ENCODE results near the gene TMEM121. TPM values are rescaled to one million over a fixed set of nuclear protein-coding genes. Genes with fewer than 3 reads are reported as not detected.

TMEM121 gene
- total and polyA plus RNA-seq, 10 of the 15 experiments (the other 5 are each of a cell fraction or from before 2014, with no cell fraction given): 0.04 to 4.9 (median 1.2) TPM; not detected in 2

GRCh38 chr14:105577314-105577861 is 51.0 kb downstream of the TMEM121 start:
- H3K27me3 ChIP-seq (replicated peaks in 1 of 2; ENCODE audit: control insufficient read depth in 2 of 2, insufficient read depth in 2 of 2, low read length in 1 of 2): no peaks in the 10 kb centered on the region
- peaks cover 45% of the 10 kb centered on the region for H3K4me1 ChIP-seq (ENCODE audit: control insufficient read depth, insufficient read depth, low read length)
- peak overlapping the region; percentile 67 for H3K9ac ChIP-seq (ENCODE audit: control insufficient read depth, insufficient read depth, low read length)
- no peak overlapping the region for H3K4me3 ChIP-seq
- ChIA-PET CTCF (no interaction called here), RAD21 (ENCODE audit: unreplicated experiment) (no interaction called here), SMC1A (ENCODE audit: uncharacterized antibody, unreplicated experiment) (no interaction called here), POLR2A (no interaction called here)
- in situ Hi-C loops (cut with MboI): no loop called here
- H3K4me2 ChIP-seq (ENCODE audit: control insufficient read depth, insufficient read depth): peak overlapping the region; percentile 75
- H2AFZ ChIP-seq (ENCODE audit: control insufficient read depth, low read depth, low read length): no peak overlapping the region; the same call in 1 of the 2 replicates
- no peaks in the 10 kb centered on the region for H3K36me3 ChIP-seq (ENCODE audit: control insufficient read depth in 2 of 2, insufficient read depth in 2 of 2, low read length in 1 of 2)
- peaks cover 29% of the 10 kb centered on the region for H3K79me2 ChIP-seq (ENCODE audit: control insufficient read depth, insufficient read depth, low read length)
- intact Hi-C loops (cut with micrococcal nuclease; ENCODE audit: unreplicated experiment): loop anchor here (5.0 kb wide), 1 partner anchor 285 kb away; no protein-coding TSS in a partner anchor
- FAIRE-seq (no peak), ATAC-seq (no peak), DNase-seq (ENCODE audit: low read depth, low spot score) (no peak)
- peak overlapping the region; percentile 98 for H3K27ac ChIP-seq (ENCODE audit: control insufficient read depth, insufficient read depth)
- 0% methylated on average over 14 of the region's 14 CpGs for WGBS (ENCODE audit: insufficient coverage, insufficient replicate concordance, low lambda C conversion rate, missing lambda C conversion rate)
- H4K20me1 ChIP-seq (ENCODE audit: control insufficient read depth, insufficient read depth): no peaks in the 10 kb centered on the region
- H3K9me3 ChIP-seq (replicated peaks; ENCODE audit: control insufficient read depth, insufficient read depth, low read length): no peaks in the 10 kb centered on the region
- no TSS peak for BruUV-seq (replicated peaks)
- TF ChIP-seq EED (IDR thresholded peaks at IDR 0.05; ENCODE audit: low read depth) (0 out of 2 replicates have a peak, but pooled peaks have one; percentile 42), CHD2 (IDR thresholded peaks at IDR 0.05; ENCODE audit: borderline replicate concordance, low read depth, low read length) (0 out of 2 replicates have a peak, but pooled peaks have one; percentile 29), ZNF592 (IDR thresholded peaks at IDR 0.05) (peak; percentile 68; the same call in 1 of the 2 replicates), NR2F1 (conservative IDR thresholded peaks at IDR 0.05) (no peak), POLR2A (IDR thresholded peaks at IDR 0.05; ENCODE audit: low read depth, low read length) (peak; percentile 70), GATAD2B (conservative IDR thresholded peaks at IDR 0.05; ENCODE audit: low read depth) (peak; percentile 35; the same call in 1 of the 2 replicates), NFIC (IDR thresholded peaks at IDR 0.05; ENCODE audit: low read depth, low read length) (peak; percentile 4; the same call in 1 of the 2 replicates), MEF2B (IDR thresholded peaks at IDR 0.05; ENCODE audit: partially characterized antibody, poor library complexity, severe bottlenecking) (peak; percentile 18), FOXM1 (IDR thresholded peaks at IDR 0.05; ENCODE audit: low read depth, low read length) (no peak), CREM (IDR thresholded peaks at IDR 0.05; ENCODE audit: low read depth) (0 out of 2 replicates have a peak, but pooled peaks have one; percentile 25), BHLHE40 (IDR thresholded peaks at IDR 0.05; ENCODE audit: borderline replicate concordance in 1 of 2, low read depth in 2 of 2, low read length in 1 of 2) (peak in 1 of 2 experiments; percentile 67; a peak in 1 of 4 replicates), PKNOX1 (IDR thresholded peaks at IDR 0.05) (no peak), ZNF687 (IDR thresholded peaks at IDR 0.05) (peak; percentile 89), RUNX3 (IDR thresholded peaks at IDR 0.05; ENCODE audit: low read length) (peak; percentile 10; the same call in 1 of the 2 replicates), TAF1 (IDR thresholded peaks at IDR 0.05; ENCODE audit: borderline replicate concordance, low read depth, low read length) (peak; percentile 45; the same call in 1 of the 2 replicates), LARP7 (IDR thresholded peaks at IDR 0.05) (peak; percentile 39; the same call in 1 of the 2 replicates)

Data from GM12878 (cell line).